Neural cell (in vitro differentiated cells): ENCODE measurements around the gene TLR6.

ENCODE experiments used
- CTCF ChIP-seq: fragments of 450-650 bp; IDR thresholded peaks from 2 replicates; pipeline ENCODE4 v1.5.1; 2014; ENCODE audit warnings: antibody characterized with exemption, mild to moderate bottlenecking, moderate library complexity; ENCODE audit not compliant: poor library complexity, severe bottlenecking
- EP300 ChIP-seq: fragments of 450-650 bp; conservative IDR thresholded peaks from 2 replicates; pipeline ENCODE4 v1.6.1; 2014; ENCODE audit warnings: antibody characterized with exemption, mild to moderate bottlenecking, moderate library complexity; ENCODE audit not compliant: poor library complexity, severe bottlenecking
- EZH2 ChIP-seq: fragments of 200-600, 300-800 bp; shearing (Covaris generic), sonication (generic); IDR thresholded peaks from 2 replicates; pipeline ENCODE4 v1.6.1; 2014; ENCODE audit warnings: antibody characterized with exemption, low read length, borderline replicate concordance, mild to moderate bottlenecking; ENCODE audit not compliant: insufficient read depth, poor library complexity, severe bottlenecking
- MXI1 ChIP-seq: fragments of 450-650 bp; conservative IDR thresholded peaks from 2 replicates; pipeline ENCODE4 v1.6.1; 2014; ENCODE audit warnings: antibody characterized with exemption, mild to moderate bottlenecking; ENCODE audit not compliant: poor library complexity, severe bottlenecking
- POLR2AphosphoS5 ChIP-seq: IDR thresholded peaks from 2 replicates; pipeline ENCODE4 v1.6.1; 2012
- RAD21 ChIP-seq: fragments of 450-650 bp; conservative IDR thresholded peaks from 2 replicates; pipeline ENCODE4 v1.6.1; 2014; ENCODE audit warnings: antibody characterized with exemption, mild to moderate bottlenecking, moderate library complexity
- SMC3 ChIP-seq: fragments of 450-650 bp; conservative IDR thresholded peaks from 2 replicates; pipeline ENCODE4 v1.6.1; 2014; ENCODE audit warnings: antibody characterized with exemption, mild to moderate bottlenecking, moderate library complexity; ENCODE audit not compliant: poor library complexity

DNA sequence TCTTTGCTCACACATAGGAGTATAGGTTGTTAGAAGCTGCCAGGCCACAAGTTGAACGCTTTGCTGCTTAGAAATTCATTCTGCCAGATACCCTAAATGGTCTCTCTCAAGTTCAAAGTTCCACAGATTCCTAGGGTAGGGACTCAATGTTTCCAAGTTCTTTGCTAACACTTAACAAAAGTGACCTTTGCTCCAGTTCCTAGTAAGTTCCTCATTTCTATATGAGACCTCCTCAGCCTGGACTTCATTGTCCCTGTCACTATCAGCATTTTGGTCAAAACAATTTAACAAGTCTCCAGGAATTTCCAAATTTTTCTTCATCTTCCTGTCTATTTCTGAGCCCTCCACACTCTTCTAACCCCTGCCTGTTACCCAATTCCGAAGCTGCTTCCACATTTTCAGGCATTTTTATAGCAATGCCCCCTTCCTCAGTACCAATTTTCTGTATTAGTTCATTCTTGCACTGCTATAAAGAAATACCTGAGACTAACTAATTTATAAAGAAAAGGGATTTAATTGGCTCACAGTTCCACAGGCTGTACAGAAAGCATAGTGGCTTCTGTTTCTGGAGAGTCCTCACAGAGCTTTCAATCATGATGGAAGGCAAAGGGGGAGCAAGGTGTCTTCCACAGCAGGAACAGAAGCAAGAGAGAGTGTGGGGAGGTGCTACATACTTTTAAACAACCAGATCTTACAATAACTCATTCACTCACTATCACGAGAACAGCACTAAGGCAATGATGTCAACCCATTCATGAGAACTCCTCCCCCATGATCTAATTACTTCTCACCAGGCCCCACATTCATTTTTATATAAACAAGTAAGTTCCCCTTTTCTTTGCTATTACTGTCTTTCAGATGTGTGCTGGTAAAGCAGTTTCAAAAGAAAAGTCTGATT lies 40.5 kb downstream of the TLR6 start:
- TF ChIP-seq CTCF: no peak
- TF ChIP-seq SMC3: no peak
- TF ChIP-seq MXI1: no peak
- TF ChIP-seq POLR2AphosphoS5: no peak
- no peak for TF ChIP-seq RAD21
- TF ChIP-seq EP300: no peak
- TF ChIP-seq EZH2: no peak
